Body of pancreas (tissue), 4 donors: ENCODE results near the gene ZNF425. TPM values are rescaled to one million over a fixed set of nuclear protein-coding genes. Genes with fewer than 3 reads are reported as not detected.

Source experiments
- ATAC-seq: fragments of 150-250 bp; one replicate; pipeline ENCODE4 v1.9.1; 2016
- DNase-seq, 4 donors: peaks; one replicate each; pipeline ENCODE4 v3.0.0-alpha.2; 2019
- H3K27ac ChIP-seq, 4 donors: fragments of 200-600 bp; sonication (generic); 1 replicate in 3 of 4; 2 replicates in 1 of 4; pipeline versions ENCODE4 v1.5.1 to v1.6.1; 2016 to 2019; ENCODE audit warnings: mild to moderate bottlenecking in 1 of 4, mixed read lengths in 1 of 4, moderate library complexity in 1 of 4
- H3K27me3 ChIP-seq, 2 donors: fragments of 200-600 bp; sonication (generic); one replicate each; pipeline ENCODE4 v1.6.0; 2016; ENCODE audit warnings: mild to moderate bottlenecking in 1 of 2
- H3K36me3 ChIP-seq, 2 donors: fragments of 200-600 bp; sonication (generic); replicated peaks in 1 of 2; 2 replicates each; pipeline ENCODE4 v1.5.1; 2016; ENCODE audit warnings: low read depth in 2 of 2; ENCODE audit not compliant: insufficient read depth in 1 of 2
- H3K4me1 ChIP-seq: fragments of 200-600 bp; sonication (generic); one replicate; pipeline ENCODE4 v1.6.0; 2016
- H3K4me3 ChIP-seq, 2 donors: fragments of 200-600 bp; sonication (generic); 1 replicate in 1 of 2; 2 replicates in 1 of 2; pipeline ENCODE4 v1.5.1; 2016 to 2019
- H3K9me3 ChIP-seq, 3 donors: fragments of 200-600 bp; sonication (generic); 1 replicate in 2 of 3; 2 replicates in 1 of 3; pipeline ENCODE4 v1.5.1; 2016
- POLR2A ChIP-seq, 3 donors: fragments of 450-650 bp; IDR thresholded peaks; one replicate each; pipeline ENCODE4 v1.6.1; 2016; ENCODE audit warnings: antibody characterized with exemption in 3 of 3, mild to moderate bottlenecking in 2 of 3
- WGBS, 2 donors: methylation state at CpG; one replicate each; pipeline ENCODE4 v1.1.5; 2017; 5-methylcytosine and 5-hydroxymethylcytosine counted together
- intact Hi-C: fragments of 100-400 bp; cut with DNase I; formaldehyde crosslinking; loops from one replicate; pipeline ENCODE4 v1.15.1; 2023
- total RNA-seq, 2 donors: library from RNA; depleted of rRNA; stranded (reverse); fragments of >200 nt; gene quantifications; one replicate each; pipeline ENCODE4 v1.1.0, GENCODE V29; 2016
- TF ChIP-seq, protein P1 (sequence below), 7 experiments: fragments of 450-650 bp in 4 of 7; fragments of 200-600 bp in 3 of 7; sonication (generic) in 3 of 7; IDR thresholded peaks; one replicate each; pipeline ENCODE4 v1.5.1; 2016 to 2019; ENCODE audit warnings: antibody characterized with exemption in 7 of 7

The ZNF425 gene
- total RNA-seq, 2 donors from 2014 or later: 0.33 to 1.6 TPM

DNA sequence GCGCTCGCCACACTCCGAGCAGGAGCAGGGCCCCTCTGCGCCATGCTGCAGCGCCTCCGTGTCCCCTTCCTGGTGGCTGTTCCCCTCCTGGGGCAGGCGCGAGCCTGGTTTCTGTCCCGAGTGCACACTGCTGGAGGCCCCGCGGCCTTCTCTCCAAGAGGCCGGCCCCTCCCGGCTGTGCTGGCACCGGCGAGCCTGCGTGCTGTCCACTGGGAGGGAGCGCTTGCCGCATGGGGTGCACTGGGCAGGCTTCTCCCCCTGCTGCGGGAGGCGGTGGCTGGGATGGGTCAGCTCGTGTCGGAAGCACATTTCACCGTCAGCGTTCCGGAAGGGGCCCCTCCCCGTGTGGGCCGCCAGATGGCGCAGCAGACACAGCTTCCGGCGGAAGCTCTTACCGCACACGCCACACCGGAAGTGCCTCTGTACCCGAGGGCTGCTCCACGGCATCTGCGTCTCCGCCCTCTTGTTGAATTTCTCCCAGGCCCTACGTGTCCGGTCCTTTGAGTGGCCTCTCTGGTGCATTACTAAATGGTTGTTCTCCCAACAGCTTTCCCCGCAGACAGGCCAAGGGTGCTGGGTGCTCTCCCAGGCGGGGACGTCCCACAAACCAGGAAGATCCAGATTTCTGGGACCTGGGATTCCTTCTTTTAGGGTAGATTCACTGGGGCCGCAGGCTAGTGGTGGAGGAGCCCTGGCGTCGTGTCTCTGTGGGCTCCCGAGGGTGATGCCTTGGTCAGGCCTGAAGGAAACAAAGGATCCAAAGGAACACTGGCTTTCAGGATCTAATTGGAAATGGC, 54.3 kb downstream of the ZNF425 start:
- no peak overlapping the region for H3K27ac ChIP-seq
- no peak for ATAC-seq
- no peaks in the 10 kb centered on the region for H3K27me3 ChIP-seq
- H3K9me3 ChIP-seq: no peaks in the 10 kb centered on the region
- TF ChIP-seq, protein P1, sequence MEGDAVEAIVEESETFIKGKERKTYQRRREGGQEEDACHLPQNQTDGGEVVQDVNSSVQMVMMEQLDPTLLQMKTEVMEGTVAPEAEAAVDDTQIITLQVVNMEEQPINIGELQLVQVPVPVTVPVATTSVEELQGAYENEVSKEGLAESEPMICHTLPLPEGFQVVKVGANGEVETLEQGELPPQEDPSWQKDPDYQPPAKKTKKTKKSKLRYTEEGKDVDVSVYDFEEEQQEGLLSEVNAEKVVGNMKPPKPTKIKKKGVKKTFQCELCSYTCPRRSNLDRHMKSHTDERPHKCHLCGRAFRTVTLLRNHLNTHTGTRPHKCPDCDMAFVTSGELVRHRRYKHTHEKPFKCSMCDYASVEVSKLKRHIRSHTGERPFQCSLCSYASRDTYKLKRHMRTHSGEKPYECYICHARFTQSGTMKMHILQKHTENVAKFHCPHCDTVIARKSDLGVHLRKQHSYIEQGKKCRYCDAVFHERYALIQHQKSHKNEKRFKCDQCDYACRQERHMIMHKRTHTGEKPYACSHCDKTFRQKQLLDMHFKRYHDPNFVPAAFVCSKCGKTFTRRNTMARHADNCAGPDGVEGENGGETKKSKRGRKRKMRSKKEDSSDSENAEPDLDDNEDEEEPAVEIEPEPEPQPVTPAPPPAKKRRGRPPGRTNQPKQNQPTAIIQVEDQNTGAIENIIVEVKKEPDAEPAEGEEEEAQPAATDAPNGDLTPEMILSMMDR (IDR thresholded peaks at IDR 0.05): no peak
- no peak for TF ChIP-seq POLR2A (IDR thresholded peaks at IDR 0.05)
- H3K4me3 ChIP-seq: no peak overlapping the region
- intact Hi-C loops: no loop called here
- DNase-seq: no peak
- WGBS, 2 donors: 88 to 92% methylated on average over 19 to 46 of the region's 46 CpGs
- peaks cover 0 to 6% of the 10 kb centered on the region in 2 donors for H3K36me3 ChIP-seq
- no peaks in the 10 kb centered on the region for H3K4me1 ChIP-seq

DNA sequence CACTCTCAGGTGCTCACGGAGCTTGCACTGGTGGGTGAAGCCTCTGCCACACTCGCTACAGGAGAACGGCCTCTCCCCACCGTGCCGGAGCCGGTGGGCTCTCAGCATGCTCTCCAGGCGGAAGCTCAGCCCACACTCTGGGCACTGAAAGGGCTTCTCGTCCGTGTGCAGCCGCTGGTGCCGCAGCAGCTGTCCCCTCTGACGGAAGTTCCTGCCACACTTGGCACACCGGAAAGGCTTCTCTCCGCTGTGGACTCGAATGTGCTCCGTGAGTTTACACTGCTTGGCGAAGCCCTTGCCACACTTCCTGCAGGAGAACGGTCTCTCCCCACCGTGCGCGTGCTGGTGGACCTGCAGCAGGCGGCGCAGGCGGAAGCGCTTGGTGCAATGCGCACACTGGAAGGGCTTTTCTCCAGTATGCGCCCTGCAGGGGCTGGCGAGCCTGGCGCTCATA, 54.9 kb downstream of the ZNF425 start:
- DNase-seq: no peak
- no peaks in the 10 kb centered on the region for H3K9me3 ChIP-seq
- ATAC-seq: no peak
- H3K27ac ChIP-seq: no peak overlapping the region
- intact Hi-C loops: no loop called here
- no peaks in the 10 kb centered on the region for H3K4me1 ChIP-seq
- no peaks in the 10 kb centered on the region for H3K27me3 ChIP-seq
- H3K4me3 ChIP-seq: no peak overlapping the region
- TF ChIP-seq, protein P1 (IDR thresholded peaks at IDR 0.05): no peak
- TF ChIP-seq POLR2A (IDR thresholded peaks at IDR 0.05): no peak
- WGBS, 2 donors: 95 to 96% methylated on average over 7 to 23 of the region's 29 CpGs
- H3K36me3 ChIP-seq: peaks cover 0 to 5% of the 10 kb centered on the region in 2 donors

DNA sequence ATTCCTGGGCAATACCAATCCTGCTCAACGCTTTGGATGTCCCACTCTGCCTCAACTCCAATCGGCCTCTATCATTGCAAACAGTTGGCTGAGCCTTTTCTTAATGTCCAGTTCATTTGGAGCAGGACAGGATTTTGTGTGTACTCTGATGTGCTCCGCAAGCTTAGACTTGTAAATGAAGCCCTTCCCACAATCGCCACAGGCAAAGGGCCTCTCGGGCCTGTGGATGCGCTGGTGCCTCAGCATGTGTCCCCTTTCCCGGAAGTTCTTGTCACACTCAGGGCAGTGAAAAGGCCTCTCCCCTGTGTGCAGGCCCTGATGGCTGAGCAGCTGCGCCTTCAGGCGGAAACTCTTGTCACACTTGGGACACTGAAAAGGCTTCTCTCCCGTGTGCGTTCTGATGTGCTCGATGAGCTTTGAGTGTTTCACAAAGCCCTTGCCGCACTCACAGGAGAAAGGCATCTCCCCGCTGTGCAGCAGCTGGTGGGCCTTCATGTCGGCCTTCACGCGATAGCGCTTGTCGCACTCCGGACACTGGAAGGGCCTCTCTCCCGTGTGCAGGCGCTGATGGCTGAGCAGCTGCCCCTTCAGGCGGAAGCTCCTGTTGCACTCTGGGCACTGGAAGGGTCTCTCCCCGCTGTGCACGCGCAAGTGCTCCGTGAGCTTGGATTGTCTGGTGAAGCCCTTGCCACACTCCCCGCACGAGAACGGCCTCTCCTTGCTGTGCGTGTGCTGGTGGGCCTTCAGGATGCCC, 55.6 kb downstream of the ZNF425 start:
- H3K27me3 ChIP-seq: no peaks in the 10 kb centered on the region
- H3K9me3 ChIP-seq: no peaks in the 10 kb centered on the region
- H3K36me3 ChIP-seq: peaks cover 0 to 5% of the 10 kb centered on the region in 2 donors
- intact Hi-C loops: no loop called here
- H3K4me1 ChIP-seq: peaks cover 4% of the 10 kb centered on the region
- 81 to 92% methylated on average over 10 to 28 of the region's 31 CpGs for WGBS, 2 donors
- no peak overlapping the region for H3K4me3 ChIP-seq
- no peak overlapping the region for H3K27ac ChIP-seq
- DNase-seq (no peak), ATAC-seq (no peak)
- TF ChIP-seq, protein P1 (IDR thresholded peaks at IDR 0.05): no peak
- no peak for TF ChIP-seq POLR2A (IDR thresholded peaks at IDR 0.05)

DNA sequence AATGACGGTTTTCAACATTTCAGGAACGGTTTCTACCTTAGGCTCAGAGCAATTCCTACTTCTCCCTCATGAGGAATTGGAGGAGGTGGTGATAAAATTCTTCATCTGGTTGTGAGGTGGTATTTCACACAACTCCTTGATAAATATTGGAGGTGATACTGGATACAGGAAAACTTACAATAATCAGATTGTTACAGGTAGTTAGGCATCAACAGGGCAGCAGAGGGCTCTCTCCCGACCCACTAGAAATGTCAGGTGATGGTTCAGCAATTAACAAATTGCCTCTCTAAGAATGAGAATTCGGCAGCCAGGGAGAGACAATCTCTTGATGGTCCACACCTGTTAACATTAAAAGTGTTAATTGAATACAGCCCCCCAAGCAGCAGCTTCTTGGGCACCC, 58.3 kb downstream of the ZNF425 start:
- intact Hi-C loops: no loop called here
- 66 to 83% methylated on average over 4 of the region's 4 CpGs for WGBS, 2 donors

More for the DNA sequence above, 58.3 kb downstream of the ZNF425 start:
- no peaks in the 10 kb centered on the region for H3K27me3 ChIP-seq
- peaks cover 0 to 5% of the 10 kb centered on the region in 2 donors for H3K36me3 ChIP-seq
- ATAC-seq (no peak), DNase-seq (no peak)
- no peak for TF ChIP-seq POLR2A (IDR thresholded peaks at IDR 0.05)
- TF ChIP-seq, protein P1 (IDR thresholded peaks at IDR 0.05): peak in 1 of 7 experiments; percentile 3
- H3K4me1 ChIP-seq: peaks cover 10% of the 10 kb centered on the region
- no peak overlapping the region for H3K4me3 ChIP-seq
- no peaks in the 10 kb centered on the region for H3K9me3 ChIP-seq
- H3K27ac ChIP-seq: no peak overlapping the region
